ENCODE measurements around the gene RETREG1. TPM values are rescaled to one million over a fixed set of nuclear protein-coding genes. Genes with fewer than 3 reads are reported as not detected.

RETREG1 gene
- total RNA-seq, 1 donor from 2014 or later: 2.9 TPM

DNA sequence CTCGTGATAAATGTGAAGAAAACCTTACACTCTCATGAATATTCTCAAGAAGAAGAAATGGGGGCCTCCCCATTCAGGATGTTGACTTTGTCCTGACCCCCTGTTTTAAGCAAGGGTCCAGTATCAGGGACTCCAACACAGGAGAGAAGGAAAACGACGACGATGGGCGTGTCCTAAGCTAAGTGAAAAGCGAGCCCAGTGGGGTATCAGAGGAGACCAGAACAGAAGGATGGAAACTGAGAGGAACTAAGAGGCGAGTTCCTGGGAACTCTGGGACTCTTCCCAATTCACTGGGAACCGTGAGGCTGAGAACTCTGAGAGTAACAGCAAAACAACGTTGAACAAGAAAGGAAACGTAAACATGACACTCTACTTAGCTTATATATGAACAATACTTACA is 14.6 kb downstream of the RETREG1 start:
- Histone ChIP-seq H3K9me3 (no peaks in the 10 kb centered on the region), H3K27me3 (no peaks in the 10 kb centered on the region), H3K27ac (no peak overlapping the region), H3K36me3 (no peaks in the 10 kb centered on the region), H3K4me1 (no peaks in the 10 kb centered on the region), H3K4me3 (no peak overlapping the region)
- no peak for DNase-seq (ENCODE audit: low spot score in 2 of 2)
- TF ChIP-seq CTCF (IDR thresholded peaks at IDR 0.05): no peak
- intact Hi-C loops (cut with DNase I): no loop called here

- no peaks in the 10 kb centered on the region for H3K9me3 ChIP-seq
These were observed 15.9 kb downstream of the RETREG1 start for GRCh38 chr5:16600946-16601345.

DNA sequence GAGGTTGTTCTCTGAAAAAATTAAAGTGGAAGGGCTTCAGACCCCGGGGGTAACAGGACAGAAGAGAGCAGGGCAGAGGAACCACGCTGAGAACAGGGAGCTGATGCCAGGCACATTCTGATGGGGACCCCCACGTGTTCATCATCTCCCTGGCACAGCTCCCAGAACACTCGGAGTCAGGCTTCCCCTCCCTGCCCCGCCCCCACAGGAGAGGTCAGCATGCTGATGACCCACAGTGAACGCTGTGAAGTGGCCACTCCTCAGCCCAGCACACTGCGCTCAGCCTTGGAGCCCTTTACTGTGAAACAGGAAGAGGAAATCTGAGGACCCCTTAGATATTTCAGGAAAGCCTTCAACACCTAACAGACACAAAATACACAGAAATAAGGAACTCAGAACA is 16.4 kb downstream of the RETREG1 start:
- no peaks in the 10 kb centered on the region for H3K9me3 ChIP-seq
- TF ChIP-seq CTCF (IDR thresholded peaks at IDR 0.05): no peak
- no peaks in the 10 kb centered on the region for H3K36me3 ChIP-seq
- DNase-seq (ENCODE audit: low spot score in 2 of 2): no peak
- H3K4me1 ChIP-seq: no peaks in the 10 kb centered on the region
- intact Hi-C loops (cut with DNase I): no loop called here
- H3K27me3 ChIP-seq: no peaks in the 10 kb centered on the region
- no peak overlapping the region for H3K4me3 ChIP-seq
- no peak overlapping the region for H3K27ac ChIP-seq

More at GRCh38 chr5:16600946-16601345, 15.9 kb downstream of the RETREG1 start:
- no peaks in the 10 kb centered on the region for H3K36me3 ChIP-seq
- no peak for TF ChIP-seq CTCF (IDR thresholded peaks at IDR 0.05)
- DNase-seq (ENCODE audit: low spot score in 2 of 2): no peak
- no peaks in the 10 kb centered on the region for H3K27me3 ChIP-seq
- no peak overlapping the region for H3K27ac ChIP-seq
- no peaks in the 10 kb centered on the region for H3K4me1 ChIP-seq
- H3K4me3 ChIP-seq: no peak overlapping the region
- intact Hi-C loops (cut with DNase I): no loop called here

GRCh38 chr5:16597946-16598694 is 18.7 kb downstream of the RETREG1 start:
- TF ChIP-seq CTCF (IDR thresholded peaks at IDR 0.05): no peak
- Histone ChIP-seq H3K36me3 (no peaks in the 10 kb centered on the region), H3K4me1 (no peaks in the 10 kb centered on the region), H3K9me3 (no peaks in the 10 kb centered on the region), H3K27ac (no peak overlapping the region), H3K4me3 (no peak overlapping the region), H3K27me3 (no peaks in the 10 kb centered on the region)
- DNase-seq (ENCODE audit: low spot score in 2 of 2): no peak
- intact Hi-C loops (cut with DNase I): no loop called here

- intact Hi-C loops (cut with DNase I): no loop called here
- no peaks in the 10 kb centered on the region for H3K9me3 ChIP-seq
- no peak for DNase-seq (ENCODE audit: low spot score in 2 of 2)
- no peaks in the 10 kb centered on the region for H3K27me3 ChIP-seq
- no peak overlapping the region for H3K27ac ChIP-seq
- no peak for TF ChIP-seq CTCF (IDR thresholded peaks at IDR 0.05)
- no peaks in the 10 kb centered on the region for H3K36me3 ChIP-seq
- H3K4me1 ChIP-seq: no peaks in the 10 kb centered on the region
- H3K4me3 ChIP-seq: no peak overlapping the region
These were observed 20.2 kb downstream of the RETREG1 start for GRCh38 chr5:16596581-16596940.
